Lower lobe of right lung (tissue), 2 donors: ENCODE results near the gene CTCF. TPM values are rescaled to one million over a fixed set of nuclear protein-coding genes. Genes with fewer than 3 reads are reported as not detected.

Experiments
- ATAC-seq, 2 donors: fragments of 200-7000 bp; cut with Tn5 transposase; one replicate each; pipeline ENCODE4 v1.9.1; 2020 to 2022; ENCODE audit warnings: mild to moderate bottlenecking in 2 of 2, moderate library complexity in 2 of 2
- DNase-seq: peaks from one replicate; pipeline ENCODE4 v3.0.0-alpha.2; 2020
- H3K27ac ChIP-seq: fragments of 200-600 bp; one replicate; pipeline ENCODE4 v1.8.0; 2022
- H3K27me3 ChIP-seq: fragments of 200-600 bp; one replicate; pipeline ENCODE4 v1.8.0; 2022; ENCODE audit warnings: low read depth
- H3K36me3 ChIP-seq: fragments of 200-600 bp; one replicate; pipeline ENCODE4 v1.8.0; 2022; ENCODE audit warnings: mild to moderate bottlenecking
- H3K4me1 ChIP-seq: fragments of 200-600 bp; one replicate; pipeline ENCODE4 v1.8.0; 2022
- H3K4me3 ChIP-seq: fragments of 200-600 bp; one replicate; pipeline ENCODE4 v1.8.0; 2022; ENCODE audit warnings: mild to moderate bottlenecking
- H3K9me3 ChIP-seq: fragments of 200-600 bp; one replicate; pipeline ENCODE4 v1.8.0; 2022
- intact Hi-C: fragments of 100-400 bp; cut with DNase I; formaldehyde crosslinking; loops from one replicate; pipeline ENCODE4 v1.11.0; 2022
- total RNA-seq: library from RNA; stranded (reverse); fragmentation: NEBNext Ultra II Directional; extraction: Animal tissue kit (Norgen Biotek cat#: 25700); gene quantifications from one replicate; pipeline ENCODE4 v1.2.1, GENCODE V29; 2021
- TF ChIP-seq, protein P1 (sequence below): fragments of 200-600 bp; IDR thresholded peaks from one replicate; pipeline ENCODE4 v1.8.0; 2022; ENCODE audit warnings: antibody characterized with exemption, mild to moderate bottlenecking
- donor health status: DM: no; HTN: yes; CAD: no; lungs with severe emphysema.

Gene CTCF
- total RNA-seq, 1 donor from 2014 or later: 36.2 TPM

DNA sequence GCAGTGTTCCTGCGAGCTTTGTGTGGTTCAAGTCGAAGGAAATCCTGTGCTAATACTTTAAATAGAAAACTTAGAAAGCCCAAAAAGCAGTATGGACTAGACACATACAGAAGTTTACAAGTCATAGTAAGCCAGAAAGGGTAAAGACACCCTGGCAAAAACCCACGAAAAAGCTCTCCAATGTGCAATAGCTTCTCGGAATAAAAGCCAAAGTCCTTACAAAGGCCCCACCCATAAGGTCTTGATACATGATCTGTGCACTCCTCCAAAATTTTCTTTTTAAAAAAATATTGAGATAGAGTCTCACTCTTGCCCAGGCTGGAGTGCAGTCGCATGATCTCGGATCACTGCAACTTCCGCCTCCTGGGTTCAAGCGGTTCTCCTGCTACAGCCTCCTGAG lies 114.6 kb downstream of the CTCF start:
- Histone ChIP-seq H3K9me3 (no peaks in the 10 kb centered on the region), H3K27ac (no peak overlapping the region), H3K4me3 (no peak overlapping the region), H3K36me3 (peaks cover 8% of the 10 kb centered on the region), H3K27me3 (no peaks in the 10 kb centered on the region), H3K4me1 (peaks cover 53% of the 10 kb centered on the region)
- intact Hi-C loops: no loop called here
- ATAC-seq (no peak), DNase-seq (no peak)
- TF ChIP-seq, protein P1, sequence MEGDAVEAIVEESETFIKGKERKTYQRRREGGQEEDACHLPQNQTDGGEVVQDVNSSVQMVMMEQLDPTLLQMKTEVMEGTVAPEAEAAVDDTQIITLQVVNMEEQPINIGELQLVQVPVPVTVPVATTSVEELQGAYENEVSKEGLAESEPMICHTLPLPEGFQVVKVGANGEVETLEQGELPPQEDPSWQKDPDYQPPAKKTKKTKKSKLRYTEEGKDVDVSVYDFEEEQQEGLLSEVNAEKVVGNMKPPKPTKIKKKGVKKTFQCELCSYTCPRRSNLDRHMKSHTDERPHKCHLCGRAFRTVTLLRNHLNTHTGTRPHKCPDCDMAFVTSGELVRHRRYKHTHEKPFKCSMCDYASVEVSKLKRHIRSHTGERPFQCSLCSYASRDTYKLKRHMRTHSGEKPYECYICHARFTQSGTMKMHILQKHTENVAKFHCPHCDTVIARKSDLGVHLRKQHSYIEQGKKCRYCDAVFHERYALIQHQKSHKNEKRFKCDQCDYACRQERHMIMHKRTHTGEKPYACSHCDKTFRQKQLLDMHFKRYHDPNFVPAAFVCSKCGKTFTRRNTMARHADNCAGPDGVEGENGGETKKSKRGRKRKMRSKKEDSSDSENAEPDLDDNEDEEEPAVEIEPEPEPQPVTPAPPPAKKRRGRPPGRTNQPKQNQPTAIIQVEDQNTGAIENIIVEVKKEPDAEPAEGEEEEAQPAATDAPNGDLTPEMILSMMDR: no peak

DNA sequence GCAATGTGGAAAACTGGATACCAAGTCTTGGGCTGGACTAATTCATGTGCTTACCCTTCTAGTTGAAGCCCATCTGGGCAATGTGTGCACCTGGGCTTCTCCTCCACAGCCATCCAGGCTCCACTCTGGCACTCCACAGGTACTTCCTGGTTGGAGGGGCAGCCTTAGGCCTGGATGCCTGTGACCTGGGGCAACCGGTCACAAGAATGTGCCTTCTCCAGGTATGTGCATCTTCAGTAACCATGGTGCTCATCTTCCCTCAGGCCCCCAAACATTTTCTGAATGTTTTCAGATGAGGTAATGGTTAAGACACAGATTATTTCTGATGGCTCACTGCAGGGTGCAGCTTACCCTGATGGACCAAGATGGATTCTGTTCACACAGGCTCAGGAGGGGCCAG lies 115.4 kb downstream of the CTCF start:
- TF ChIP-seq, protein P1: no peak
- ATAC-seq: no peak
- H3K27me3 ChIP-seq: no peaks in the 10 kb centered on the region
- DNase-seq: no peak
- H3K4me3 ChIP-seq: no peak overlapping the region
- intact Hi-C loops: no loop called here
- peaks cover 15% of the 10 kb centered on the region for H3K36me3 ChIP-seq
- H3K4me1 ChIP-seq: peaks cover 47% of the 10 kb centered on the region
- H3K9me3 ChIP-seq: no peaks in the 10 kb centered on the region
- H3K27ac ChIP-seq: no peak overlapping the region

DNA sequence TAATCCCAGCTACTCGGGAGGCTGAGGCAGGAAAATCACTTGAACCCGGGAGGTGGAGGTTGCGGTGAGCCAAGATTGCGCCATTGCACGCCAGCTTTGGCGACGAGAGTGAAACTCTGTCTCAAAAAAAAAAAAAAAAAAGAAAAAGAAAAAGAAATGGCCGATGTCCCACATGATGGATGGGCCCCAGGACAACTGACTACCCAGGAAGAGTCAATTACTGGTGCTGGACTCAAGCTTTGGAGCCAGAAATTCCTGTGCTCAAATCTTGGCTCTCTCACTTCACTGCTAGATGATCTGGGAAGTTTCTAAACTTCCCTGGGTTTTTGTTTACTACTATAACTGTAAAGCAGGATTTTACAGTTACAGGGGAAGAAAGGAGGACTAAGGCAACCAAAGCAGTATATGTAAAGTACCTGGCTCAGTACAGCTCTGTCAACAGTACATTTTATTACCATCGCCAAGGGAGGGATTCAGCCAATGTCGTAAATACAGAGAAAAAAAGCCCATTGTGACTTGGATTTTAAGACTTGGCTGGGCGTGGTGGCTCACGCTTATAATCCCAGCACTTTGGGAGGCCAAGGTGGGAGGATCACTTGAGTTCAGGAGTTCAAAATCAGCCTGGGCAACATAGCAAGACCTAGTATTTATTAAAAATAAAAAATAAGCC lies 116.2 kb downstream of the CTCF start:
- peaks cover 39% of the 10 kb centered on the region for H3K4me1 ChIP-seq
- intact Hi-C loops: no loop called here
- DNase-seq: no peak

DNA sequence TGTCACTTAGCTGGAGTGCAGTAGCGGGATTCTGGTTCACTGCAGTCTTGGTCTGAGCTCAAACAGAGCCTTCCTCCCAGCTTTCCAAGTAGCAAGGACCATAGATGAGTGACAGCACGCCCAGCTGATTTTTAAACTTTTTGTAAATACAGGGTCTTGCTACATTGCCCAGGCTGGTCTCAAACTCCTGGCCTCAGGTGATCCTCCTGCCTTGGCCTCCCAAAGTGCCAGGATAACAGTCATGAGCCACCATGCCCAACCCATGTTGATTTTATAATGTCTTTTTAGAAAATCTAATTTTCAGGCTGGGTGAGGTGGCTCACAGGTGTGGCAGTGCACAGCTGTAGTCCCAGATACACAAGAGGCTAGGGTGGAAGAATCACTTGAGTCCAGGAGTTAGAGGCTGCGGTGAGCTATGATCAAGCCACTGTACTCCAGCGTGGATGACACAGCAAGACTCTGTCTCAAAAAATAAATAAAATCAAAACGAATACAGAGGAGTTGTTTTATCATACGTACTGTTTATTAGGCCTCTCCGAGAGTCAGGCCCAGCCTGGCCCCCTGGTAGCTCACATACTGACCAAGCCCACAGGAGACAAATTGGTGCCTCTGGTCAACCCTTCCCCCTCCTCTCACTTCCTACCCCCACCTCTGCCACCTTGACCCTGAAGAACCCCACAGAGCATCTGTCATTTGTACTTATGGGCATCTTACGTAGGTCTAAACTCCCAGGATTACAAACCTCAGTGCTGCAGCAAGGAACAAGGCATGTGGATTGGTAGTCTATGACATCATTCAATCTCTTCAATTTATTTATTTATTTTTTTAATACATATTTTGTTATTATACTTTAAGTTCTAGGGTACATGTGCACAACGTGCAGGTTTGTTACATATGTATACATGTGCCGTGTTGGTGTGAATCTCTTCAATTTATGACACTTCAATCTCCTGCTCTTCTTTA lies 117.9 kb downstream of the CTCF start:
- Histone ChIP-seq H3K9me3 (no peaks in the 10 kb centered on the region), H3K36me3 (peaks cover 40% of the 10 kb centered on the region), H3K4me1 (peaks cover 36% of the 10 kb centered on the region), H3K4me3 (no peak overlapping the region), H3K27ac (no peak overlapping the region), H3K27me3 (no peaks in the 10 kb centered on the region)
- TF ChIP-seq, protein P1: no peak
- DNase-seq (no peak), ATAC-seq (no peak)
- intact Hi-C loops: no loop called here

More for the DNA sequence above, 116.2 kb downstream of the CTCF start:
- ATAC-seq: no peak
- TF ChIP-seq, protein P1: no peak
- Histone ChIP-seq H3K27ac (peak overlapping the region; percentile 5), H3K9me3 (no peaks in the 10 kb centered on the region), H3K4me3 (no peak overlapping the region), H3K27me3 (no peaks in the 10 kb centered on the region), H3K36me3 (peaks cover 23% of the 10 kb centered on the region)

DNA sequence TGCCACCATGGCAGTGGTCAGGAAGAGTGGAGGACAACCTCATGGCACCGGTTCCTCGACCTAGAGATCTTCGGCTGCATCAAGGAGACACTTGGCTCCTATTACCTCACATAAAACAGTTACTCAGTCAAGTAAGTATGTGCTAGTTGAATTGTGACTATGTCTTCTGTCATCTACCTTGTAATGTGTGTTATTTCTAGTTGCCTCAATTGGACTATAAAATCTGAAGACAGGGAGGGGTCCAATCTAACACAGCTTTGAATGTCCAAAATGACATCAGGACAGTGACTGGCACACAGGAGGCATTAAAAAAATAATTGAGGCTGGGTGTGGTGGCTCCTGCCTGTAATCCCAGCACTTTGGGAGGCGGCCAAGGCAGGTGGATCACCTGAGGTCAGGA lies 121.4 kb downstream of the CTCF start:
- no peak for ATAC-seq
- Histone ChIP-seq H3K4me1 (peaks cover 25% of the 10 kb centered on the region), H3K4me3 (no peak overlapping the region), H3K9me3 (no peaks in the 10 kb centered on the region), H3K27ac (peak overlapping the region; percentile 67), H3K27me3 (no peaks in the 10 kb centered on the region), H3K36me3 (peaks cover 44% of the 10 kb centered on the region)
- TF ChIP-seq, protein P1: no peak
- DNase-seq: no peak
- intact Hi-C loops: no loop called here
